ENCODE measurements around the gene PTGIS. TPM values are rescaled to one million over a fixed set of nuclear protein-coding genes. Genes with fewer than 3 reads are reported as not detected.

The PTGIS gene
- total and polyA plus RNA-seq, 2 donors (not counting 3 experiments of a cell fraction or from before 2014, with no cell fraction given): 6.2 to 11.8 TPM

DNA sequence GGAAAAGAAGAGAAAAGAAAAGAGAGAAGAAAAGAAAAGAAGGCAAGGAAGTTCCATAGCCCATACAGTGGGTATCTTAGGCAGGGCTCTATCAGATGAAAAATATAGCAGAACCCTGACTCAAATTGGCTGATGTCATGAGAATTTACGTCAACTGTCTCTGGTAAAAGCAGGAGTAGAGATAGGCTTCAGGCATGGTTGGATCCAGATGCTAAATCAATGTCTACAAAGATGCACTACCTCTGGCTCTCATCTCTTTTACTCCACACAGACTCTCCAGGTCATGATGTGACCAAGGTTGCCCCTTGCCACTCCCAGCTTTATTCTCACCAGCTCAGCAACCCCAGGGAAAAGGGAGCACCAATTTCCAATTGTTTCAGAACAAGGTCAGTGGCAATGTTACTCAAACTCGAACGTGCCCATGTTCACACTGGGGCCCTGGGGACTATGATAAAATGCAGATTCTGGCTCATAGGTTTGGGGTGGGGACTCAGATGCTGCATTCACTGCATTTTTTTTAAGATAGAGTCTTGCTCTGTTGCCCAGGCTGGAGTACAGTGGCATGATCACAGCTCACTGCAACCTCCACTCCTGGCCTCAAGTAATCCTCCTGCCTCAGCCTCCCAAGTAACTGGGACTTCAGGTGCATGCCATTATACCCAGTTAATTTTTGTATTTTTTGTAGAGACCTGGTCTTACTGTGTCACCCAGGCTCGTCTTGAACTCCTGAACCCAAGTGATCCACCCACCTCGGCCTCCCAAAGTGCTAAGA lies 33.4 kb upstream of the PTGIS start:
- no peaks in the 10 kb centered on the region for H3K36me3 ChIP-seq (ENCODE audit: control insufficient read depth in 2 of 2, extremely low read depth in 1 of 2, insufficient read depth in 2 of 2, low read length in 2 of 2)
- BruUV-seq (replicated peaks): no TSS peak
- no peaks in the 10 kb centered on the region for H4K20me1 ChIP-seq (replicated peaks; ENCODE audit: control insufficient read depth, extremely low read depth, insufficient read depth, low read length)
- no peak overlapping the region for H3K27ac ChIP-seq (ENCODE audit: insufficient read depth, low read depth, low read length)
- FAIRE-seq (no peak), DNase-seq (ENCODE audit: low read depth, low spot score) (no peak)
- H2AFZ ChIP-seq (ENCODE audit: low read depth, low read length): no peak overlapping the region
- ChIA-PET POLR2A (no interaction called here), CTCF (interaction anchor here (24.6 kb wide), 1 partner anchor 60 kb away, joined by 962 read pairs; no protein-coding TSS in a partner anchor)
- H3K9me1 ChIP-seq (replicated peaks; ENCODE audit: control insufficient read depth, extremely low read depth, insufficient read depth, low read length): no peaks in the 10 kb centered on the region
- H3K4me3 ChIP-seq (replicated peaks in 1 of 3; ENCODE audit: insufficient read depth in 1 of 3, low read depth in 1 of 3, low read length in 3 of 3): no peak overlapping the region
- no peaks in the 10 kb centered on the region for H3K79me2 ChIP-seq (ENCODE audit: control insufficient read depth, insufficient read depth, low read length)
- H3K4me2 ChIP-seq (ENCODE audit: insufficient read depth, low read length): no peak overlapping the region
- intact Hi-C loops (cut with micrococcal nuclease): no loop called here
- dilution Hi-C loops (cut with MboI; ENCODE audit: extremely low pct_ligation_motif_present, low sequenced_read_pairs): no loop called here
- no peak overlapping the region for H3K9ac ChIP-seq (replicated peaks; ENCODE audit: extremely low read depth, insufficient read depth, low read length)
- no peaks in the 10 kb centered on the region for H3K27me3 ChIP-seq (ENCODE audit: control insufficient read depth in 2 of 2, insufficient read depth in 2 of 2, low read length in 2 of 2)
- no peaks in the 10 kb centered on the region for H3K9me3 ChIP-seq (replicated peaks; ENCODE audit: control insufficient read depth, insufficient read depth, low read length)
- H3K4me1 ChIP-seq (ENCODE audit: control insufficient read depth, extremely low read depth, insufficient read depth, low read length): peaks cover under 1% of the 10 kb centered on the region
- TF ChIP-seq EZH2 (IDR thresholded peaks at IDR 0.05; ENCODE audit: borderline replicate concordance, low read depth, low read length, severe bottlenecking): no peak
- TF ChIP-seq, protein P1, sequence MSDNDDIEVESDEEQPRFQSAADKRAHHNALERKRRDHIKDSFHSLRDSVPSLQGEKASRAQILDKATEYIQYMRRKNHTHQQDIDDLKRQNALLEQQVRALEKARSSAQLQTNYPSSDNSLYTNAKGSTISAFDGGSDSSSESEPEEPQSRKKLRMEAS (IDR thresholded peaks at IDR 0.05; ENCODE audit: insufficient read depth, insufficient read length): no peak
- TF ChIP-seq MYC (IDR thresholded peaks at IDR 0.05; ENCODE audit: low read depth, low read length): no peak
- TF ChIP-seq POLR2A (IDR thresholded peaks at IDR 0.05; ENCODE audit: low read depth, low read length): no peak
- no peak for TF ChIP-seq FOS (IDR thresholded peaks at IDR 0.05; ENCODE audit: borderline replicate concordance, insufficient read depth, low read length)
- TF ChIP-seq GATA2 (IDR thresholded peaks at IDR 0.05; ENCODE audit: insufficient read depth, insufficient read length, low read depth, low read length): no peak
- no peak for TF ChIP-seq JUN (IDR thresholded peaks at IDR 0.05; ENCODE audit: borderline replicate concordance, insufficient read depth, insufficient read length, low read depth)
- TF ChIP-seq POLR2AphosphoS5 (IDR thresholded peaks at IDR 0.05; ENCODE audit: insufficient read depth, low read depth, low read length): no peak
- TF ChIP-seq, protein P2, sequence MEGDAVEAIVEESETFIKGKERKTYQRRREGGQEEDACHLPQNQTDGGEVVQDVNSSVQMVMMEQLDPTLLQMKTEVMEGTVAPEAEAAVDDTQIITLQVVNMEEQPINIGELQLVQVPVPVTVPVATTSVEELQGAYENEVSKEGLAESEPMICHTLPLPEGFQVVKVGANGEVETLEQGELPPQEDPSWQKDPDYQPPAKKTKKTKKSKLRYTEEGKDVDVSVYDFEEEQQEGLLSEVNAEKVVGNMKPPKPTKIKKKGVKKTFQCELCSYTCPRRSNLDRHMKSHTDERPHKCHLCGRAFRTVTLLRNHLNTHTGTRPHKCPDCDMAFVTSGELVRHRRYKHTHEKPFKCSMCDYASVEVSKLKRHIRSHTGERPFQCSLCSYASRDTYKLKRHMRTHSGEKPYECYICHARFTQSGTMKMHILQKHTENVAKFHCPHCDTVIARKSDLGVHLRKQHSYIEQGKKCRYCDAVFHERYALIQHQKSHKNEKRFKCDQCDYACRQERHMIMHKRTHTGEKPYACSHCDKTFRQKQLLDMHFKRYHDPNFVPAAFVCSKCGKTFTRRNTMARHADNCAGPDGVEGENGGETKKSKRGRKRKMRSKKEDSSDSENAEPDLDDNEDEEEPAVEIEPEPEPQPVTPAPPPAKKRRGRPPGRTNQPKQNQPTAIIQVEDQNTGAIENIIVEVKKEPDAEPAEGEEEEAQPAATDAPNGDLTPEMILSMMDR (IDR thresholded peaks at IDR 0.05; ENCODE audit: extremely low read depth in 1 of 2, insufficient read depth in 1 of 2, low read depth in 1 of 2, low read length in 2 of 2): no peak
